Activated T-cell treated with anti-CD3 and anti-CD28 coated beads, Interleukin-2, amount 50 U/mL, for 4 hours (primary cell): ENCODE measurements around the gene DMD. TPM values are rescaled to one million over a fixed set of nuclear protein-coding genes. Genes with fewer than 3 reads are reported as not detected.

Source experiments
- ATAC-seq, 2 donors: fragments of 200-7000 bp; cut with Tn5 transposase; one replicate each; pipeline ENCODE4 v1.10.0; 2021
- DNase-seq: peaks from one replicate; pipeline ENCODE4 v3.0.0-alpha.2; 2020
- H3K27me3 Mint-ChIP-seq: one replicate; pipeline ENCODE4 v1.8.0; 2021; ENCODE audit warnings: low read depth, mixed read lengths
- H3K36me3 Mint-ChIP-seq: one replicate; pipeline ENCODE4 v1.8.0; 2022; ENCODE audit warnings: mixed read lengths; ENCODE audit not compliant: insufficient read depth
- H3K4me1 Mint-ChIP-seq: one replicate; pipeline ENCODE4 v1.8.0; 2021; ENCODE audit warnings: low read depth, mixed read lengths
- H3K4me3 Mint-ChIP-seq: one replicate; pipeline ENCODE4 v1.8.0; 2021; ENCODE audit warnings: mild to moderate bottlenecking, moderate library complexity, mixed read lengths
- H3K9me3 Mint-ChIP-seq: one replicate; pipeline ENCODE4 v1.8.0; 2021; ENCODE audit warnings: mixed read lengths
- total RNA-seq, 3 donors: library from RNA; stranded (reverse); gene quantifications; one replicate each; pipeline ENCODE4 v1.2.1, GENCODE V29; 2021

The DMD gene
- total RNA-seq, 3 donors from 2014 or later = 0.29 to 1.4 (median 0.40) TPM

GRCh38 chrX:32455704-32456103 is 755.6 kb downstream of the DMD start:
- DNase-seq = no peak
- H3K36me3 Mint-ChIP-seq = no peaks in the 10 kb centered on the region
- H3K27me3 Mint-ChIP-seq = no peaks in the 10 kb centered on the region
- no peaks in the 10 kb centered on the region for H3K9me3 Mint-ChIP-seq
- H3K4me3 Mint-ChIP-seq = no peak overlapping the region
- H3K4me1 Mint-ChIP-seq = no peaks in the 10 kb centered on the region
- no peak for ATAC-seq

GRCh38 chrX:32451954-32452695 is 759.2 kb downstream of the DMD start:
- no peak for ATAC-seq

GRCh38 chrX:32448945-32449344 is 762.4 kb downstream of the DMD start:
- Mint-ChIP-seq H3K4me3 (peak overlapping the region; percentile 8), H3K4me1 (peaks cover 17% of the 10 kb centered on the region), H3K27me3 (no peaks in the 10 kb centered on the region), H3K9me3 (no peaks in the 10 kb centered on the region), H3K36me3 (no peaks in the 10 kb centered on the region)
- ATAC-seq (no peak), DNase-seq (no peak)

More at GRCh38 chrX:32451954-32452695, 759.2 kb downstream of the DMD start:
- H3K9me3 Mint-ChIP-seq = no peaks in the 10 kb centered on the region
- no peak overlapping the region for H3K4me3 Mint-ChIP-seq
- no peaks in the 10 kb centered on the region for H3K27me3 Mint-ChIP-seq
- peaks cover 7% of the 10 kb centered on the region for H3K4me1 Mint-ChIP-seq
- DNase-seq = no peak
- H3K36me3 Mint-ChIP-seq = no peaks in the 10 kb centered on the region

- Mint-ChIP-seq H3K27me3 (no peaks in the 10 kb centered on the region), H3K36me3 (no peaks in the 10 kb centered on the region), H3K4me3 (no peak overlapping the region), H3K9me3 (no peaks in the 10 kb centered on the region), H3K4me1 (peaks cover 20% of the 10 kb centered on the region)
- peak; percentile 57 to 80 for ATAC-seq
- DNase-seq = no peak
Observed at GRCh38 chrX:32448320-32448719, 763.0 kb downstream of the DMD start.

- peaks cover 20% of the 10 kb centered on the region for H3K4me1 Mint-ChIP-seq
Observed at GRCh38 chrX:32447640-32448039, 763.7 kb downstream of the DMD start.

GRCh38 chrX:32443841-32444240 is 767.5 kb downstream of the DMD start:
- no peak for DNase-seq
- Mint-ChIP-seq H3K27me3 (no peaks in the 10 kb centered on the region), H3K36me3 (no peaks in the 10 kb centered on the region), H3K4me1 (peaks cover 13% of the 10 kb centered on the region), H3K4me3 (no peak overlapping the region), H3K9me3 (no peaks in the 10 kb centered on the region)
- no peak for ATAC-seq

More at GRCh38 chrX:32447640-32448039, 763.7 kb downstream of the DMD start:
- no peaks in the 10 kb centered on the region for H3K9me3 Mint-ChIP-seq
- no peak for DNase-seq
- ATAC-seq = no peak
- no peaks in the 10 kb centered on the region for H3K36me3 Mint-ChIP-seq
- H3K4me3 Mint-ChIP-seq = no peak overlapping the region
- no peaks in the 10 kb centered on the region for H3K27me3 Mint-ChIP-seq

GRCh38 chrX:32421266-32421665 is 790.1 kb downstream of the DMD start:
- ATAC-seq (no peak), DNase-seq (no peak)
- no peaks in the 10 kb centered on the region for H3K36me3 Mint-ChIP-seq
- no peak overlapping the region for H3K4me3 Mint-ChIP-seq
- no peaks in the 10 kb centered on the region for H3K9me3 Mint-ChIP-seq
- no peaks in the 10 kb centered on the region for H3K27me3 Mint-ChIP-seq
- H3K4me1 Mint-ChIP-seq = no peaks in the 10 kb centered on the region

GRCh38 chrX:32408389-32408788 is 803.0 kb downstream of the DMD start:
- Mint-ChIP-seq H3K4me1 (no peaks in the 10 kb centered on the region), H3K9me3 (no peaks in the 10 kb centered on the region), H3K27me3 (no peaks in the 10 kb centered on the region), H3K4me3 (no peak overlapping the region), H3K36me3 (no peaks in the 10 kb centered on the region)
- DNase-seq (no peak), ATAC-seq (no peak)

- H3K4me1 Mint-ChIP-seq = no peaks in the 10 kb centered on the region
- peaks cover 2% of the 10 kb centered on the region for H3K27me3 Mint-ChIP-seq
- no peak overlapping the region for H3K4me3 Mint-ChIP-seq
- ATAC-seq (no peak), DNase-seq (no peak)
- H3K36me3 Mint-ChIP-seq = no peaks in the 10 kb centered on the region
- no peaks in the 10 kb centered on the region for H3K9me3 Mint-ChIP-seq
Observed at GRCh38 chrX:32397562-32398216, 813.7 kb downstream of the DMD start.

- H3K36me3 Mint-ChIP-seq = no peaks in the 10 kb centered on the region
- no peak overlapping the region for H3K4me3 Mint-ChIP-seq
- no peaks in the 10 kb centered on the region for H3K9me3 Mint-ChIP-seq
Observed at GRCh38 chrX:32395878-32396277, 815.5 kb downstream of the DMD start.

GRCh38 chrX:32392655-32393054 is 818.7 kb downstream of the DMD start:
- Mint-ChIP-seq H3K9me3 (no peaks in the 10 kb centered on the region), H3K4me1 (no peaks in the 10 kb centered on the region), H3K4me3 (no peak overlapping the region), H3K27me3 (no peaks in the 10 kb centered on the region), H3K36me3 (no peaks in the 10 kb centered on the region)
- ATAC-seq (no peak), DNase-seq (no peak)

More at GRCh38 chrX:32395878-32396277, 815.5 kb downstream of the DMD start:
- DNase-seq (no peak), ATAC-seq (no peak)
- Mint-ChIP-seq H3K4me1 (no peaks in the 10 kb centered on the region), H3K27me3 (no peaks in the 10 kb centered on the region)

GRCh38 chrX:32370456-32371205 is 840.7 kb downstream of the DMD start:
- H3K27me3 Mint-ChIP-seq = no peaks in the 10 kb centered on the region
- no peaks in the 10 kb centered on the region for H3K36me3 Mint-ChIP-seq
- DNase-seq = no peak
- H3K4me3 Mint-ChIP-seq = no peak overlapping the region
- no peaks in the 10 kb centered on the region for H3K4me1 Mint-ChIP-seq
- no peak for ATAC-seq
- H3K9me3 Mint-ChIP-seq = no peaks in the 10 kb centered on the region

- DNase-seq = no peak
- Mint-ChIP-seq H3K4me3 (no peak overlapping the region), H3K9me3 (peaks cover 8% of the 10 kb centered on the region), H3K36me3 (no peaks in the 10 kb centered on the region), H3K4me1 (no peaks in the 10 kb centered on the region), H3K27me3 (no peaks in the 10 kb centered on the region)
- no peak for ATAC-seq
Observed at GRCh38 chrX:32293962-32294700, 917.2 kb downstream of the DMD start.

- DNase-seq = no peak
- Mint-ChIP-seq H3K36me3 (no peaks in the 10 kb centered on the region), H3K4me1 (no peaks in the 10 kb centered on the region), H3K4me3 (no peak overlapping the region), H3K27me3 (no peaks in the 10 kb centered on the region), H3K9me3 (peaks cover 8% of the 10 kb centered on the region)
- ATAC-seq = no peak
Observed at GRCh38 chrX:32289356-32289755, 922.0 kb downstream of the DMD start.
